Activated CD4-positive, alpha-beta T cell treated with anti-CD3 and anti-CD28 coated beads, Interleukin-2, amount 50 U/mL, for 4 hours (primary cell): ENCODE data around the gene ZPR1.
"Not testable (repeated sequence)": the region's sequence is repeated elsewhere in the genome, so short reads cannot be mapped to it uniquely, and the experiment has no call there.

Source experiments
- DNase-seq, 2 experiments: peaks; one replicate each; pipeline ENCODE4 v3.0.0-alpha.2; 2020

ZPR1 gene

DNA sequence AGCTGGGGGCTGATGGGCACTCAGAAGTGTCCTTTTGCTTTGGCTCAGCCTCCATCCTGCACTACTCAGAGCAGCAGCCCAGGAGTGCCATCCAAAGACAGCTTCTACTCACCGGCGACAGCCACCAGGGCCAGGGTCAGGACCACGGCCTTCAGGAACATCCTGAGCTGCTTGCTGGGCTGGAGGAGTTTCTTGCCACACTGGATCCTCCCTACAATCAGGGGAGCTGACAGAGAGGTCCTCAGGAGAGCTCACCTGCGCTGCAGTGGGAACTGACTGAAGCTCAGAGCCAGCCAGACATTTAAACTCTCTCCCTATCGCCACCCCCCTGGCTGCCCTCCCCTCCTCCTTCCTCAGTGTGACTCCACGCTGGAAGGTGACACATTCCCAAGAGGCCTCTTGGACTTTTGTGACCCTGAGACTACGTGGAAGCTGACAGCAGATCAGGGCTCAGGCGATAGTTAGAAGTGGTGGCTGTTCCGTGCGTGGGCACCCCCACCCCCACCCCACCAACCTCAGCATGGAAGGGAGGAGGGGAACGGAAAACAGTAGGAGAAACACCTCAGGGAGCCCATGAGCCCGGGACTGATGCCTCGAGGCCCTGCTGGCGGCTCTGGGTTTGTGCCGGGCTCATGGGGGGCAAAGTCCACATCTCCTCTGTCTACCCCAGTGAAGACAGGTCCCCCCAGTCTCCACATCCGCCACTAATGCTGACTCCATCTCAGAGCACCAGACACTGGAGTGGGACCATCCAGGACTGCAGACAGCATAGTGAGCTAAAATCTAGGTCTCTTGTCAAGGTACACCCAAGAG is 35.4 kb upstream of the ZPR1 start, which contains the start of gene APOA4:
Gene APOA4 (minus strand): TSS at position 274 of the 813 bp plus-strand sequence. CDS start 113 bp downstream, at position 161.
- DNase-seq: no peak

DNA sequence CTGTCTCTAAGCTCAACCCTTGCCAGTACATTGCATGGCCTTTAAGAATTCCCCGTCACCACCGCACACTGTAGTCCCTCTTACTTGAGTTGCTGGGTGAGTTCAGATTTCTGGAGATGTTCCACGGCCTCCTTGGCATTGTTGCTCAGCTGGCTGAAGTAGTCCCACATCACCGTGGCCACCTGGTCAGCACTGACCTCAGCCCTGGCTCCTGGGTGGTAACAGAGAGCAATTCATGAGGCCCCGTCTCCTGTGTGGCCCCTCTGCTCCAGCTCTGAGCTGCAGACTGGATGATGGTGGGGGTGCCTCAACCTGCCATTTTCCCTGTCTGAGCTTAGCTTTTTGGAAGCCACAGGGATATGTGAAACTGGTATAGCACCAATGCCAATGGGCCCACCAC is 34.8 kb upstream of the ZPR1 start:
- DNase-seq: no peak

DNA sequence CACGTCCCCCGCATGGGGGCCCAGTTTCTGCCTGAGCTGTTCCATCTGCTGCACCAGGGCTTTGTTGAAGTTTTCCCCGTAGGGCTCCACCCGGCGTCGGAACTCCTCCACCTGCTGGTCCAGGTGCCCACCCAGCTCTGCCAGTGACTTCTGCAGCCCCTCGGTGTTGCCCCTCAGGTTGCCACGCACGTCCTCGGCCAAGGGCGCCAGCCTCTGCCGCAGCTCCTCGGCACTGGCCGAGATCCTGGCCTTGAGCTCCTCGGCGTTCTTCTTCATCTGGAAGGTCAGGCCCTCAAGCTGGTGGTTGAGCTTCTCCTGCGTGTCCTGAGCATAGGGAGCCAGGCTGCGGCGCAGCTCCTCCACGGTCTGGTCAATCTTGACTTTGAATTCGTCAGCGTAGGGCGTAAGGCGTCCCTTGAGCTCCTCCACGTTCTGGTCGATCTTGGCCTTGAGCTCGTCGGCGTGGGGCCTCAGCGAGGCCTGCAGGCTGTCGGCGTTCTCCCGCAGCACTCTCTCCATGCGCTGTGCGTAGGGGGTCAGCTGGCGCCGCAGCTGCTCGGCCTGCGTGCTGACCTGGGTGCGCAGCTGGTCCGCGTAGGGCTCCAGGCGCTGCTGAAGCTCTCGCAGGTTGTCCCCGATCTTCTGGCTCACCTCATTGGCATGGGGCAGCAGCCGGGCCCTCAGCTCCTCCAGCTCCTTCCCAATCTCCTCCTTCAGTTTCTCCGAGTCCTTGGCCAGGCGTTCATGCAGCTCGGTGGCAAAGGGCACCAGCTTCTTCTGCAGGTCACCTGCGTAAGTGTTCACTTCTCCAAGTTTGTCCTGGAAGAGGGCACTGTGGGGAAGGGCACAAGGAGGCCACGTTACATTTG is 33.5 kb upstream of the ZPR1 start:
- DNase-seq: no peak

DNA sequence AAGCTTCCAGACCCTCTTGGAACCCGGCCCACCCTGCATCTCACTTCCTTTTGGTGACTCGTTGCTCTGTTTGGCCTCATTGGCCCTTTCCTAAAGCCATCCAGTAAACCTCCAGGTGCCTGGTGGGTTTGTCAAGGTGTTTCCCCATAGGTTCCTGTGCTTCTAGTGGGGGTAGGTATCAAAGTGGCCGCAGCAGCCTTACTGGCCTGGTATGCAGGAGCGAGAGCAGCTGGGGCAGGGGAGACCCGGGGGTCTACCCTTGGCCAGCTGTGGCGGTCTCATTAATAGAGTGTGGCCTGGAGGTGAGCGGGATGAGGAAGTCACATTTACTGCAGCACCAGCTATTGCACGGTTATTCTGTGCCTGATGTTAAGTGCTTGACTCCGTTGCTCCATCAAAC is 31.2 kb upstream of the ZPR1 start:
- no peak for DNase-seq

DNA sequence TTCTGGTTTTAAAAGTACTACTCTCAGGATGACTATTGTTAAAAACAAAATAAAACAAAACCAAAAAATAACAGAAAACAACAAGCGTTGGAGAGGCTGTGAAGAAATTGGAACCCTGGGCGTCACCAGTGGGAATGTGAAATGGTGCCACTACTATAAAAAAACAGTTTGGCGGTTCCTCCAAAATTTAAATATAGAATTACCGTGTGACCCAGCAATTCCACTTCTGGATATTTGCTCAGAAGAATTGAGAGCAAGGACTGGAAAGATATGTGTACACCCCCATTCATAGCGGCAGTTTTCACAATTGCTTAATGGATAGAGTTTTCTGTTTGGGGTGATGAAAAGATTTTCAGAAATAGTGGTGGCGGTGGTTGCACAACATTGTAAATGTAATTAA is 26.7 kb upstream of the ZPR1 start:
- no peak for DNase-seq

DNA sequence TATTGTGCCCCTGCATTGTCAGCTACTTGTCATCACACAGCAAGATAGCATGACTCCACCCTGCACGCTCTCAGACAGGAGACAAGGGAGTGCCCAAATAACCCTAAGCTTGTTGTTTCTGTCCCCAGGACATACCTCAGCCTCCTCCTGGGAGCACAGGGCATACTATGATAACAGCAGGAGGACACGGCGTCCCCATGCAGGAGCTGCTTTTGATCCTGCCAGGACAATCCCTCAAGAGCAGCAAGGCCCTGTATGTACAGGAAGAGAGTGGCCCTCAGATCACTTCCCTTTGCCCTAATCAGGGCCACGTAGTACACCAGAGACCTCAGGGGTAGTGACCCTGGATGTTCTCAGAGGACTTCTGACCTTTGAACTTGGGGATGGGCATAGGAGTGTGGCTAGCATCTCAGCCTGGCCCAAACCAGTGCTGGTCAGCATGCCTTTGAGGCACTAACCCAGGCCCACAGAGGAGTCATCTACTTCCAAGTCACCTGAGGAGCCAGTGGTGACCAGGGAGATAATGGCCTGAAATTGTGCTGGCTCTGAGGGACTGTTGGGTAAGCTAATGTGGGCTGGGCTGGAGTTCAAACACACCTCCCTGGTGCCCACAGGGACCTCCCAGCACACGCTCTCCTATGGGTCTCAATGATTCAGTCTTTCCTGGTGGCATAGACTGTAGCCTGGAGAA is 26.1 kb upstream of the ZPR1 start:
- DNase-seq: no peak

DNA sequence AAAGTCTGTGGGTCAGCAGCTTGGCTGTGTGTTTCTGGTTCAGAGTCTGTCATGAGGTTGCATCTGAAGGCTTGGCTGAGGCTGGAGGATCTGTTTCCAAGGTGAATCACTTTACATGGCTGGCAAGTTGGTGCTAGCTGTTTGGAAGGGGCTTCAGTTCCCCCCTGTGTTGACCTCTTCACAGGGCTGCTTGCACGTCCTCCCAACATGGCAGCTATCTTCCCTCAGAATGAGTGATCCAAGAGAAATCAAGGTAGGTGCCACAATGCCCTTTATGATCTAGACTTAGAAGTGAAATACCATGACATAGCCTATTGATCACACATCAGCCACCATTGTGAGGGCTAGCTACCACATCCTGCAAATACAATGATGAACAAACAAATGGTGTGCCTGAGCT is 25.3 kb upstream of the ZPR1 start:
- no peak for DNase-seq

DNA sequence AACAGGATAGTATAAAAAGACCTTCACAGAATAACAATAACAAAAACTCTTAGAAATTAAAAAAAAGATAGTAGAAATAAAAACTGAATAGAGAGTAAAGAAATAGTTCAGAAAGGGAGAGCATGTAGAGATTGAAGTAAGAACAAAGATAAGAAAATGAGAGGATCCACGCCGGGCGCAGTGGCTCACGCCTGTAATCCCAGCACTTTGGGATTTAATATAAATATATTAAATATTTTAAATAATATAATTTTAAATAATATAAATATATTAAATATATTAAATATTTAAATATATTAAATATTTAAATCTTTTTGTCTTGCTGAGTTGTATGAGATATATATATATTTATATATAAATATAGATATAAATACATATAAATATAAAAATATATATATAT is 24.3 kb upstream of the ZPR1 start:
- no peak for DNase-seq

DNA sequence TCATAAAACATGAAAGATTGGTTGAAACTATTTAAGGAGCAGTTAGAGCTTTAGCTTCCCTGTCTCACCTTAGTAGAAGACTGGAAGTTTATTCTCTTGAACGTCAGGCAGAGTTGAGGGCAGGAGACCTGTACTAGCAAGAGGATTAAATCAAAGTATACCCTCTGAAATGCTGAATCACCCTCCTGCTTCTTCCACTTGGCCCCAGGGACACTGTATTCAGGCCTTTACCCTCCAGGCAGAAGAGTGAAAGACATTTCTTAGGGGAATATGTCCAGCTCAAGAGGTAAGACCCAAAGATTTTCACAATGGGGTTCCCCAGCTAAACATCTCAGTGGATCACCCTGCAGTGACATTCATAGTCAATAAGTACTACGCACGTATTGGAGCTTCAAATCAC is 23.4 kb upstream of the ZPR1 start:
- no peak for DNase-seq

DNA sequence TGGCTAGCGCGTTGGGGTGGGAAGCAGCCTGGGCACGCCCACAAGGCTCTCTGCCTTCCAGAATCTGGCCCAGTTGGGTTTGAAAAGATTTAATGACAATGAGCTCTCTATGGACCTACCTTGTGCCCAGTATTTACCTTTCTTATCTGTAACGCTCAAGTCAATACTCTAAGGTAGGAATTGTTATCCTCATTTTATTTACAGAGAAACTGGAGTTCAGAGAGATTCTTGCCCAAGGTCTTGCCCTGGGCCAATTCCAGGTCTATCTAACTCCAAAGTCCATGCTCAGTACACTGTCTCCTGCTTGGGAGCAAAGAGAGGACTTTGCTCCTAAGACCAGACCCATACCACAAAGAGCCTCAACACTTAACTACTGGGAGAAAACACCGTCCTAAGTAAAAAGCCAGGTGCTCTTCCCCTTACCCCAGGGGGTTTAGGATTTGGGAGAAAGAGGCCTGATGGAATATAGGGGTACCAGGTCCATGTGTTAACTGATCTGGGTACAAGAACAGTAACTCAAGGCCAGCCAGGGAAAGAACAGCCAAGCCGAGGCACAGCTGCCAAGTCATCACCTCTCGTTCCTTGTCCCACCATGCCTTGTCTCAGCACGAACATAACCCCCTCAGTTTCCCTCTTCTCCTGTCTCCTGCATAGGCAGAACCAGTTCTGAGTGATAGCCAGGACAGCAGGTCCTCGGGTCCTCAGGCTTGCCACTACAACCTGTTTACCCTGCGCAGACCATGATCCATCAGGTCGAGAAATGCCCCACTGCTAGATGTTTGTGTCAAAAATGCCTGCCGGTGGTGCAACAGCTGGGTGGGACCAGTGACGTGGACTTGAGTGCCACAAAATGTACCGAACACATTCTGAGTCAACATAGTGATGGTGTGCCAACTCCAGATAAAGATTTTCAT is 20.7 kb upstream of the ZPR1 start:
- no peak for DNase-seq

DNA sequence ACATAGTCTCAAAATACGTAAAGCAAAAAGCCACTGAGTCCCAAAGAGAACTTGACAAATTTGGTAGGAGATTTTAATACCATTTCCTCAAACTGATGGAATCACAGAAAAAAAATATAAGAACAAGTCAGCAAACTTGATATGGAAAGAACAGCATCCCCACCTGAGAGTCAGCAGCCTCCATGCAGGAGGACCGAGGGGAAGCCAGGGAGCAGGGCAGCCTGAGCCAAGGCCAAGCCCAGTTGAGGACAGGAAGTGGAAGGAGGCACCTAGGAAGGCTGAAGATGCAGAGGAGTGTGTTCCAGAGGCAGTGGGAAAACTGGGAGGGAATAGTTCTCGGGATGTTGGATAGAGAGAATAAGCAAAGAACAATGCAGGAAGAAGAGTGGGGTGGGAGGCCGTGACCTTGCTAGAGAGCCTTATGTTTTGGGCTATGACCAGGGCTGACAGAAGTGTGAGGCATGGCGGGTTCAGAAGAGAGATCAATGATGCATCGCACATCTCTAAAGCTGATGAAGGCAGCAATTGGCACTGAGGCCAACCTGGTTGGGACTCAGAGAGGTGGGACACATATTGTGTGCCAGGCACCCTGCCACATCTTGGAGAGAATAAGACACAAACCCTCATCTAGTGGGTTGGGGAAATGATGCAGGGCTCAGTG is 19.9 kb upstream of the ZPR1 start:
- DNase-seq: no peak

DNA sequence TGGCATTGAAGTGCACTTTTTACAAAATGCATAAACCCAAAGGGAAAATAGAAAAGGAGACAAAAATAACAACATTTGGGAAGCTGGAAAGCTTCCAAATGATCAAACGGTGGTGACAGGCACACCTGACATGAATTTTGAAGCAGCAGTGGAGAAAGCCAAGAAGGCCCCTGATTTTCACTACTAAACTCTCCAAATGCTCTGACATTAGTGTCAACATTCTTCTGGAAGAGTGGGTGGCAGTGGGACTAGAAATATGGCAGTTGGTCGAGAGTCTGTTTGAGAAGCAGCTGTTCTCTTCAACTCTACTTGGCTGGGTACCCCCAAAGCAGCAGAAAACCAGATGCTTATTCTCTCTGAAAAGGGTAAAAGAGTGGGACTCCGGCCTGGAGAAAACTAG is 16.2 kb upstream of the ZPR1 start:
- no peak for DNase-seq

DNA sequence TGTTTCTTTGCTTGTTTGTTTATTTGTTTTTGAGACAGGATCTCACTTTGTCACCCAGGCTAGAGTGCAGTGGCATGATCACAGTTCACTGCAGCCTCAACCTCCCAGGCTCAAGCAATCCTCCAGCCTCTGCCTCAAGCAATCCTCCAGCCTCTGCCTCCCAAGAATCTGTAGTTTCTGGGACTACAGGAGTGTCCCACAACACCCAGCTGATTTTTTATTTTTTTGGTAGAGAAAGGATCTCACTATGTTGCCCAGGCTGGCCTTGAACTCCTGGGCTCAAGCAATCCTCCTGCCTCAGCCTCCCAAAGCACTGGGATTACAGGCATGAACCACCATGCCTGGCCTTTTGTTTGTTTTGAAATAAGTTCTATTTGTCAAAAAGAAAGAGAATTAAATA is 13.8 kb upstream of the ZPR1 start:
- DNase-seq: not testable (repeated sequence)

DNA sequence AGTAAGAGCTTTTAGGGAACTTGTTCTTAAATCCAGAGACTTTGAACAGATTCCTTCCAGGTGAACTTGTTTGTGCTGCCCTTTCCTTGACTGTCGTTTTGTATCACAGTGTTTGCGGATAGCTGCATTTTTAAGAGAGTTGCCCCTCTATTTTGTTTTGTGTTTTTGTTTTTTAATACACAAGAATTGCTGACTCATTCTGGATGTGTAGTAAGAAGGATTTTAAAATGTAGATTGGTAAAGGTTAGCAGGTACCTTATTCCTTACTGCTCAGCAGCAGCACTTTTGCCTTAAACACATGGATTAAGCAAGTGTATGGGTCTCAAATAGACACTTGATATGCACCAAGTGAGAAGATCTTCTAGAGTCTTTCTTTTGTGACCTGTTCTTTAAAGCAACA is 12.8 kb upstream of the ZPR1 start:
- no peak for DNase-seq

DNA sequence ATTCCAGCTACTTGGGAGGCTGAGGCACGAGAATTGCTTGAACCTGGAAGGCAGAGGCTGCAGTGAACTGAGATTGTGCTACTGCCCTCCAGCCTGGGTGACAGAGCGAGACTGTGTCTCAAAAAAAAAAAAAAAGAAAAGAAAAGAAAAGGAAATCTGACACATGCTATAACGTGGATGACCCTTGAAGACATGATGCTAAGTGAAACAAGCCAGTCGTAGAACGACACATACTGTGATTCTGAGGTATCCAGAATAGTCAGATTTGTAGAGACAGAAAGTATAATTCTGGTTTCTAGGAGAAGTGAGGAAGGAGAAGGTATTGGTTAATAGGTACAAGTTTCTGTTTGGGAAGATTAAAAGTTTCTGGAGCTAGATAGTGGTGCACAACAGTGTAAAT is 10.5 kb upstream of the ZPR1 start:
- DNase-seq: no peak

DNA sequence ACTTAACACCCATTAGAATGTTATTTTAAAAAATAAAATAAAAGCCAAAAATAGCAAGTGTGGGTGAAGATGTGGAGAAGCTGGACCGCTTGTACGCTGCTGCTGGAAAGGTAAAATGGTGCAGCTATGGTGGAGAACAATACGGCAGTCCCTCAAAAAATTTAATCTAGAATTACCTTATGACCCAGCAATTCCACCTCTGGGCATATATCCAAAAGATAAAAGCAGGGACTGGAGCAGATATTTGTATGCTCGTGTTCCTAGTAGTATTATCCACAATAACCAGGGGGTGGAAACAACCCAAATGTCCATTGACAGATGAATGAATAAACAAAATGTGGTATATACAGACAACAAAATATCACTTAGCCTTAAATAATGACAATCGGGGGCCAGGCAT is 10.0 kb upstream of the ZPR1 start:
- DNase-seq: no peak

DNA sequence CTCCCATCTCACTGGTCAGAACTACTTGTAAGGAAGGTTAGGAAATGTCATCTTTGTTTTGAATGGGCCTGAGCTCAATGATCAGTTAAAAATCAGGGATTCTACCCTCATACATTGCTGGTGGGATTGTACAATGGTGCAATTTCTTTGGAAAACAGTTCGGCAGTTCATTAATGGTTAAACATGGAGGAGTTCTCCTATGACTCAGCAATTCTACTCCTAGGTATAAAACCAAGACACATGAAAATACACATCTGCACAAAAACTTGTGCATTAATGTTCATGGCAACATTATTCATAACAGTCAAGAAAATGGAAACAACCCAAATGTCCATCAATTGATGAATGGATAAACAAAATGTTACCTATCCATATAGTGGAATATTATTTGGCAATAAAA is 8.7 kb upstream of the ZPR1 start:
- DNase-seq: no peak

DNA sequence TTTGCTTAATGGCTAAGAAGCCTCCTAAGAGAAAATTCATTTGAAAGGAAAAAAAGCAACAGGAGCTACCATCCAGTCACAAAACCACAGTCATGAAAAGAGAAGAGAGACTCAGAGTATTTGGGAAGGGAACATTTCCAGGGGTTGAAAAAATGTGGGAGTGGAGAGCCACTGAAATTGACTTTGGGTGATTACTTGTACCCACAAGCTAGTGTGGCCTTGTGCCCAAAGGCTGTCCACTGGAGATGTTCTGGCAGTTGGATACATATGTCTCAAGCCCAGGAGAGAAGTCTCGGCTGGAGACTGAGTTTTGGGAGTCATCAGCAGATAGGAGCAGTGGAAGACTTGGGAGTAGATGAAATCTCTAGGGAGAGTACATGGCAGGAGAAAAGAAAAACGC is 7.0 kb upstream of the ZPR1 start:
- no peak for DNase-seq

DNA sequence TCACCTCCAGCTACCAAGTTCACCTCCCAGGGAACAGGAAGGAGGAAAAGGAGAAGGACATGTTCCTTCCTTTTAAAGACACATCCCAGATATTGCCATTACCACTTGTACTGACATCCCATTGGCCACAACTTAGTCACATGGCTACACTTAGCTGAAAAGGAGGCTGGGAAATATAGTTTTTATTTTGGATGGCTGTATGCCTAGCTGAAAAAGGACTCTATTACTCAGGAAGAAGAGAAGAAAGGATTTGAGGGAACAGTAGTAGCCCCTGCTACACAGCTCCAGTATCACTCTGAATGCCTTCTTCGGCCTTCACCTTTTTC is 5.9 kb upstream of the ZPR1 start:
- no peak for DNase-seq

DNA sequence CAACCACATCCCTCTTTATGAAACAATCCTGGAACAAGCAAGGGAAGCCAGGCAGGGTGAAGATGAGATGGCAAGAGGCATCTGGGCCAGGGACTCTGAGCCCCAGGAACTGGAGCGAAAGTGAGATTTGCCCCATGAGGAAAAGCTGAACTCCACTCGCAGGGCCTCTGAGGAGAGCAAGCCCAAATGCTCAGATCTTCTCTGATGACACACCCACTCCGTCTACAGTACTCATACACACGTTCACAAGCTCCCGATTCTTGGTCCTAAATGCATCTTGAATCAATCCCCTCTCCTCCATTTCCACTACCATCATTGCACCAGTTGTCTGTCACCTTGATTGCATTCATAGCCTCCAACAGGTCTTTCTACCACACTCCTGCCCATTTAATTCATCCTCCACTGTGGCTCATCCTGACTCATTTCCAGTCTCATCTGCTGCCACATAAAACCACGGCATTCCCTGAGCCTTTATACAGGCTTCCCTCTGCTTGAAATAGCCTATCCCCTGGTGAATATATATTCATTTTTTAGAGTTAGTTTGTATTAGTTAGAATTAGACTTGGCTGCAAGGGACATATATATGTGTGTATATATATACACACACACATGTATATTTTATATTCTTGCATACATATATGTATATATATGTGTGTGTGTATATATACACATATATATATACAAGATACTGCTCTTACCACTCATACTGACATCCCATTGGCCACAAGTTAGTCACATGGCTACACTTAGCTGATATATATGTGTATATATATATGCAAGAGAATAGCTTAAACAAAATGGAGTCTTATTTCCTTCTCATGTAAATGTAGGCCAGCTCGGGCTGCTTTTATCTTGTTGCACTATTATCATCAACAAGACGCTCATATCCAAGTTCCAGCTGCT is 5.3 kb upstream of the ZPR1 start:
- DNase-seq: no peak
